Vagina (tissue), 2 donors: ENCODE data around the gene ACTL8. TPM values are rescaled to one million over a fixed set of nuclear protein-coding genes. Genes with fewer than 3 reads are reported as not detected.

ENCODE experiments used
- DNase-seq, 2 donors: peaks; one replicate each; pipeline ENCODE4 v3.0.0-alpha.2; 2017; ENCODE audit errors: extremely low spot score in 2 of 2
- H3K27ac ChIP-seq: fragments of 200-600 bp; sonication (generic); one replicate; pipeline ENCODE4 v1.5.1; 2019
- H3K27me3 ChIP-seq: fragments of 200-600 bp; sonication (generic); one replicate; pipeline ENCODE4 v1.5.1; 2019
- H3K36me3 ChIP-seq, 2 donors: fragments of 200-600 bp; sonication (generic); one replicate each; pipeline ENCODE4 v1.5.1; 2017 to 2019
- H3K4me1 ChIP-seq: fragments of 200-600 bp; sonication (generic); one replicate; pipeline ENCODE4 v1.5.1; 2019
- H3K4me3 ChIP-seq, 2 donors: fragments of 200-600 bp; sonication (generic); 1 replicate in 1 of 2; 2 replicates in 1 of 2; pipeline ENCODE4 v1.5.1; 2016 to 2019
- H3K9me3 ChIP-seq: fragments of 200-600 bp; sonication (generic); one replicate; pipeline ENCODE4 v1.5.1; 2019
- POLR2A ChIP-seq, 2 donors: fragments of 450-650 bp; IDR thresholded peaks; one replicate each; pipeline ENCODE4 v1.6.1; 2017; ENCODE audit warnings: antibody characterized with exemption in 2 of 2, mild to moderate bottlenecking in 2 of 2, moderate library complexity in 2 of 2
- POLR2AphosphoS5 ChIP-seq, 2 donors: sonication (generic); formaldehyde crosslinking; IDR thresholded peaks; one replicate each; pipeline ENCODE4 v1.9.0; 2017; ENCODE audit warnings: antibody characterized with exemption in 2 of 2, mild to moderate bottlenecking in 2 of 2, low read depth in 1 of 2; ENCODE audit not compliant: insufficient read depth in 1 of 2
- intact Hi-C: fragments of 100-400 bp; cut with DNase I; formaldehyde crosslinking; loops from one replicate; pipeline ENCODE4 v1.15.1; 2023
- total RNA-seq: library from RNA; depleted of rRNA; stranded (reverse); fragments of >200 nt; gene quantifications from one replicate; pipeline ENCODE4 v1.2.3, GENCODE V29; 2016
- TF ChIP-seq, protein P1 (sequence below), 3 experiments: fragments of 450-650 bp in 2 of 3; fragments of 200-600 bp in 1 of 3; sonication (generic) in 1 of 3; IDR thresholded peaks; one replicate each; pipeline ENCODE4 v1.5.1; 2017 to 2019; ENCODE audit warnings: antibody characterized with exemption in 3 of 3, mild to moderate bottlenecking in 2 of 3, moderate library complexity in 2 of 3

Gene ACTL8
- total RNA-seq, 1 donor from 2014 or later: not detected

DNA sequence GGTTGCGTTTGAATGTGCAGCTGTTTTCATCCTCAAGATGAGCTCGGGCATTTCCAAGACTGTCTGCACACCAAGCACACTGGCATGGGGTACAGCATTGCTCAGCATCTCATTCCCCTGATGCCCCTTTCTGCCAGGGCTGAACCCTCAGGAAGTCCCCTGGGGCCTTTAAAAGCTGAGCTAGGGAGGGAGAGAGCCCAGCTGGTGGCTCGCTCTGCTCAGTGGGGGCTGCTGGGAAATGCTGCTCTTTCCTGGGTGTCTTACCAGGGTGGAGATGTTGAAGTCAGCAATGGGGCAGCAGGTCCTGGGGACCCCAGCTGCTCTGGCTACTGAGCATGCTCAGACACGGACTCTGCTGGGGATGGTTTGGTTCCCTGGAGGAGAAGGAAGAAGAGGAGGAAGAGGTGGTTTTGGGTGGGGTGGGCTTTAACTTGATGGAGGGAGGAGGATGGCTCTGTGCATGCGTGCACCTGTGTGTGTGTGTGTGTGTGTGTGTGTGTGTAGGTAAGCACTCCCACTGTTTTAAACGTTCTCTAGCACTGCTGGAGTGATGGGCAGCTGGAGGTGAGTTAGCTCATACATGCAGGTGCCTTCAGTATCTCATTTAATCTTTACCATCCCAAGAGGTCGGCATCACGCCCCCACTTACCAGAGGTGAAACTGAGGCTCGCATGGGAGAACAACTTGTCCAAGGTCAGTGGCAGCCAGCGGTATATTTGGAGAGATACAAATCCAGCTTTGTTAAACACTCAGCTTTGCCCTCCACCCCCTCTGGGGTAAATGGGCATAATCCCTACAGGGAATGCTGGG is 40.9 kb downstream of the ACTL8 start:
- Histone ChIP-seq H3K9me3 (no peaks in the 10 kb centered on the region), H3K27me3 (no peaks in the 10 kb centered on the region), H3K36me3 (no peaks in the 10 kb centered on the region), H3K4me3 (no peak overlapping the region), H3K4me1 (no peaks in the 10 kb centered on the region), H3K27ac (no peak overlapping the region)
- DNase-seq: peak in 1 of 2 donors; percentile 77
- TF ChIP-seq POLR2A (IDR thresholded peaks at IDR 0.05): no peak
- TF ChIP-seq POLR2AphosphoS5 (IDR thresholded peaks at IDR 0.05; ENCODE audit: insufficient read depth in 1 of 2, low read depth in 1 of 2): no peak
- TF ChIP-seq, protein P1, sequence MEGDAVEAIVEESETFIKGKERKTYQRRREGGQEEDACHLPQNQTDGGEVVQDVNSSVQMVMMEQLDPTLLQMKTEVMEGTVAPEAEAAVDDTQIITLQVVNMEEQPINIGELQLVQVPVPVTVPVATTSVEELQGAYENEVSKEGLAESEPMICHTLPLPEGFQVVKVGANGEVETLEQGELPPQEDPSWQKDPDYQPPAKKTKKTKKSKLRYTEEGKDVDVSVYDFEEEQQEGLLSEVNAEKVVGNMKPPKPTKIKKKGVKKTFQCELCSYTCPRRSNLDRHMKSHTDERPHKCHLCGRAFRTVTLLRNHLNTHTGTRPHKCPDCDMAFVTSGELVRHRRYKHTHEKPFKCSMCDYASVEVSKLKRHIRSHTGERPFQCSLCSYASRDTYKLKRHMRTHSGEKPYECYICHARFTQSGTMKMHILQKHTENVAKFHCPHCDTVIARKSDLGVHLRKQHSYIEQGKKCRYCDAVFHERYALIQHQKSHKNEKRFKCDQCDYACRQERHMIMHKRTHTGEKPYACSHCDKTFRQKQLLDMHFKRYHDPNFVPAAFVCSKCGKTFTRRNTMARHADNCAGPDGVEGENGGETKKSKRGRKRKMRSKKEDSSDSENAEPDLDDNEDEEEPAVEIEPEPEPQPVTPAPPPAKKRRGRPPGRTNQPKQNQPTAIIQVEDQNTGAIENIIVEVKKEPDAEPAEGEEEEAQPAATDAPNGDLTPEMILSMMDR (IDR thresholded peaks at IDR 0.05): no peak
- intact Hi-C loops: no loop called here

- H3K4me1 ChIP-seq: no peaks in the 10 kb centered on the region
- intact Hi-C loops: no loop called here
- H3K27me3 ChIP-seq: no peaks in the 10 kb centered on the region
- TF ChIP-seq, protein P1 (IDR thresholded peaks at IDR 0.05): no peak
- TF ChIP-seq POLR2AphosphoS5 (IDR thresholded peaks at IDR 0.05; ENCODE audit: insufficient read depth in 1 of 2, low read depth in 1 of 2): no peak
- no peak for TF ChIP-seq POLR2A (IDR thresholded peaks at IDR 0.05)
- peak in 1 of 2 donors; percentile 37 for DNase-seq
- no peak overlapping the region for H3K27ac ChIP-seq
- H3K36me3 ChIP-seq: no peaks in the 10 kb centered on the region
- no peak overlapping the region for H3K4me3 ChIP-seq
- H3K9me3 ChIP-seq: no peaks in the 10 kb centered on the region
Observed at GRCh38 chr1:17797478-17797877, 42.3 kb downstream of the ACTL8 start.

DNA sequence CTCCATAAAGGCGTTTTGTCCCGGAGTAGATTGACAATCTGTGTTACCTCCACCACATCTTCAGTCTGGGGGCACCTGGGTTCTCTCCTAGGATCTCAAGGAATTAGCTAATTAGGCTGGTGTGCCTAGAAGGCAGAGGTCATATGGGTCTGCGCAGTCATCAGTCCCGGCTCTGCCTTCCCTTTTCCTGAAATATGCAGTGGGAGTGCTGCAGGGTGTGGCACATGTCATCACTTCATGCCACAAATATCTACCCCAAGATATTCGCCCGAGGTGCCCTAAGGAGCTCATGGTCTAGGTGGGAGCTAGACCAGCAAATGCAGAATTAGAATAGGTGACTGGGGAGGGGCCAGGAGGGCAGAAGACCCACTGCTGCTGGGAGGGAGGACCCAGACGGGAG is 42.9 kb downstream of the ACTL8 start:
- no peaks in the 10 kb centered on the region for H3K4me1 ChIP-seq
- TF ChIP-seq, protein P1 (IDR thresholded peaks at IDR 0.05): no peak
- TF ChIP-seq POLR2A (IDR thresholded peaks at IDR 0.05) (no peak), POLR2AphosphoS5 (IDR thresholded peaks at IDR 0.05; ENCODE audit: insufficient read depth in 1 of 2, low read depth in 1 of 2) (no peak)
- no peak overlapping the region for H3K4me3 ChIP-seq
- H3K9me3 ChIP-seq: no peaks in the 10 kb centered on the region
- H3K27ac ChIP-seq: no peak overlapping the region
- intact Hi-C loops: no loop called here
- H3K36me3 ChIP-seq: no peaks in the 10 kb centered on the region
- H3K27me3 ChIP-seq: no peaks in the 10 kb centered on the region
- peak in 1 of 2 donors; percentile 49 for DNase-seq

DNA sequence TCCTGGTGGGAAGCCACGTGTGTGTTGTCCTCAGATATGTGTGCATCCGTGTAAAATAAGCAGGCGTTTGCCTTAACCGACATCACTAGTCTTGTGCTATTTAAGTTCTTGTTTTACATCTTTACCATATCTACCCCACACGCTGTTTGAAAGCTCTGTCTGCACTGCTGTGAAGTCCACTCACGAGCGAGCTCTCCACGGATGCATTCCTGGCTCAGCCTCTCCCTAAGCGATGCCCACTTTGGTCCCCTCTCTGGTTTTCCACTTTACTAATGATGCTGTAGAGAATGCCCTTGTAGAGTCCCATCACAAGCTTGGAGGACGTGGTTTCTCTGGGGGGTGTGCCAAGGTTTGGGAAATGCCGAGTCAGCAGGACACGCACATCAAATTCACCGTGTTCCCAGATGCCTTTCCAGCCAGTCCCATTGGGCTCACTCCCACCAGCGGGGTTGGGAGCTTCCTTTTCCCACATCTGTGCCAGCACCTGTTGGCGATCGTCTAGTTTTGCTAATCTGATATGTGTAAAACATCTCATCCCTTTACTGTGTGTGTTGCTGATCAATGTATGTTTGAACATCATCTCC is 43.8 kb downstream of the ACTL8 start:
- Histone ChIP-seq H3K27ac (no peak overlapping the region), H3K36me3 (no peaks in the 10 kb centered on the region), H3K27me3 (no peaks in the 10 kb centered on the region), H3K4me3 (no peak overlapping the region), H3K4me1 (no peaks in the 10 kb centered on the region), H3K9me3 (no peaks in the 10 kb centered on the region)
- intact Hi-C loops: no loop called here
- TF ChIP-seq POLR2AphosphoS5 (IDR thresholded peaks at IDR 0.05; ENCODE audit: insufficient read depth in 1 of 2, low read depth in 1 of 2) (no peak), POLR2A (IDR thresholded peaks at IDR 0.05) (no peak)
- TF ChIP-seq, protein P1 (IDR thresholded peaks at IDR 0.05): no peak
- peak in 1 of 2 donors; percentile 72 for DNase-seq

- no peak overlapping the region for H3K27ac ChIP-seq
- H3K36me3 ChIP-seq: no peaks in the 10 kb centered on the region
- no peaks in the 10 kb centered on the region for H3K4me1 ChIP-seq
- no peaks in the 10 kb centered on the region for H3K27me3 ChIP-seq
- H3K9me3 ChIP-seq: no peaks in the 10 kb centered on the region
- intact Hi-C loops: no loop called here
- H3K4me3 ChIP-seq: no peak overlapping the region
- peak in 1 of 2 donors; percentile 19 for DNase-seq
- no peak for TF ChIP-seq POLR2A (IDR thresholded peaks at IDR 0.05)
- TF ChIP-seq, protein P1 (IDR thresholded peaks at IDR 0.05): no peak
Observed at GRCh38 chr1:17799642-17800041, 44.5 kb downstream of the ACTL8 start.
